ENCODE measurements around the gene LRFN3.
"Not testable (repeated sequence)": the region's sequence is repeated elsewhere in the genome, so short reads cannot be mapped to it uniquely, and the experiment has no call there.

The LRFN3 gene

GRCh38 chr19:35935911-35936737 lies at the start of gene LRFN3:
Gene LRFN3, plus strand, starts transcription at chr19:35936374. Its CDS starts 3,052 bp downstream, at chr19:35939426.
- peak; percentile 69 for DNase-seq (ENCODE audit: low spot score)

- no peak for DNase-seq (ENCODE audit: low spot score)
Measured at GRCh38 chr19:35887197-35887596, 49.0 kb upstream of the LRFN3 start.

GRCh38 chr19:35888398-35888797 lies 47.8 kb upstream of the LRFN3 start:
- no peak for DNase-seq (ENCODE audit: low spot score)

- DNase-seq (ENCODE audit: low spot score) = no peak
Measured at GRCh38 chr19:35889370-35890112, 46.6 kb upstream of the LRFN3 start.

- DNase-seq (ENCODE audit: low spot score) = no peak
Measured at GRCh38 chr19:35890113-35890650, 46.0 kb upstream of the LRFN3 start.

- DNase-seq (ENCODE audit: low spot score) = not testable (repeated sequence)
Measured at GRCh38 chr19:35891819-35892218, 44.4 kb upstream of the LRFN3 start.

GRCh38 chr19:35894342-35894741 lies 41.8 kb upstream of the LRFN3 start:
- DNase-seq (ENCODE audit: low spot score) = no peak

GRCh38 chr19:35895911-35896642 lies 40.1 kb upstream of the LRFN3 start:
- DNase-seq (ENCODE audit: low spot score) = no peak

- DNase-seq (ENCODE audit: low spot score) = no peak
Measured at GRCh38 chr19:35896643-35897040, 39.5 kb upstream of the LRFN3 start.

GRCh38 chr19:35897706-35898451 lies 38.3 kb upstream of the LRFN3 start:
- DNase-seq (ENCODE audit: low spot score) = no peak

GRCh38 chr19:35898499-35898809 lies 37.7 kb upstream of the LRFN3 start:
- DNase-seq (ENCODE audit: low spot score) = no peak

GRCh38 chr19:35899547-35900214 lies 36.5 kb upstream of the LRFN3 start:
- DNase-seq (ENCODE audit: low spot score) = peak; percentile 82

- DNase-seq (ENCODE audit: low spot score) = no peak
Measured at GRCh38 chr19:35901055-35901644, 35.0 kb upstream of the LRFN3 start.

- no peak for DNase-seq (ENCODE audit: low spot score)
Measured at GRCh38 chr19:35901854-35902661, 34.1 kb upstream of the LRFN3 start, which contains the start of gene HCST. Gene HCST, plus strand, starts transcription at chr19:35902529. Its CDS starts 65 bp downstream, at chr19:35902594.

- no peak for DNase-seq (ENCODE audit: low spot score)
Measured at GRCh38 chr19:35902870-35903475, 33.2 kb upstream of the LRFN3 start.

- no peak for DNase-seq (ENCODE audit: low spot score)
Measured at GRCh38 chr19:35903550-35904179, 32.5 kb upstream of the LRFN3 start.

- no peak for DNase-seq (ENCODE audit: low spot score)
Measured at GRCh38 chr19:35904311-35905068, 31.7 kb upstream of the LRFN3 start.

- no peak for DNase-seq (ENCODE audit: low spot score)
Measured at GRCh38 chr19:35905178-35905727, 30.9 kb upstream of the LRFN3 start.

Data from LoVo (cell line).